ENCODE results near the gene SH3TC1. TPM values are rescaled to one million over a fixed set of nuclear protein-coding genes. Genes with fewer than 3 reads are reported as not detected.

Gene SH3TC1
- total RNA-seq, 1 donor from 2014 or later: 32.1 TPM

GRCh38 chr4:8242782-8243560 lies 43.9 kb downstream of the SH3TC1 start:
- TF ChIP-seq CTCF (IDR thresholded peaks at IDR 0.05; ENCODE audit: insufficient read depth, low read length, severe bottlenecking): no peak
- FAIRE-seq: no peak
- Histone ChIP-seq H3K27me3 (ENCODE audit: control insufficient read depth, insufficient read depth, low read length) (no peaks in the 10 kb centered on the region), H3K4me3 (ENCODE audit: low read depth, low read length) (no peak overlapping the region), H3K36me3 (ENCODE audit: control insufficient read depth, insufficient read depth, low read length) (peaks cover 14% of the 10 kb centered on the region)
- no peak for DNase-seq (ENCODE audit: low read depth)

GRCh38 chr4:8244001-8244757 lies 45.1 kb downstream of the SH3TC1 start:
- H3K27me3 ChIP-seq (ENCODE audit: control insufficient read depth, insufficient read depth, low read length): no peaks in the 10 kb centered on the region
- H3K36me3 ChIP-seq (ENCODE audit: control insufficient read depth, insufficient read depth, low read length): peaks cover 6% of the 10 kb centered on the region
- FAIRE-seq (no peak), DNase-seq (ENCODE audit: low read depth) (no peak)
- no peak overlapping the region for H3K4me3 ChIP-seq (ENCODE audit: low read depth, low read length)
- no peak for TF ChIP-seq CTCF (IDR thresholded peaks at IDR 0.05; ENCODE audit: insufficient read depth, low read length, severe bottlenecking)

- no peak for TF ChIP-seq CTCF (IDR thresholded peaks at IDR 0.05; ENCODE audit: insufficient read depth, low read length, severe bottlenecking)
- no peak overlapping the region for H3K4me3 ChIP-seq (ENCODE audit: low read depth, low read length)
- H3K27me3 ChIP-seq (ENCODE audit: control insufficient read depth, insufficient read depth, low read length): no peaks in the 10 kb centered on the region
- no peak for DNase-seq (ENCODE audit: low read depth)
- FAIRE-seq: no peak
- peaks cover 4% of the 10 kb centered on the region for H3K36me3 ChIP-seq (ENCODE audit: control insufficient read depth, insufficient read depth, low read length)
Observed at GRCh38 chr4:8244931-8245460, 45.9 kb downstream of the SH3TC1 start.

- Histone ChIP-seq H3K27me3 (ENCODE audit: control insufficient read depth, insufficient read depth, low read length) (no peaks in the 10 kb centered on the region), H3K4me3 (ENCODE audit: low read depth, low read length) (no peak overlapping the region), H3K36me3 (ENCODE audit: control insufficient read depth, insufficient read depth, low read length) (peaks cover 4% of the 10 kb centered on the region)
- TF ChIP-seq CTCF (IDR thresholded peaks at IDR 0.05; ENCODE audit: insufficient read depth, low read length, severe bottlenecking): no peak
- FAIRE-seq: peak; percentile 52
- DNase-seq (ENCODE audit: low read depth): no peak
Observed at GRCh38 chr4:8245884-8246833, 47.1 kb downstream of the SH3TC1 start.

- FAIRE-seq: no peak
- no peak for DNase-seq (ENCODE audit: low read depth)
- Histone ChIP-seq H3K27me3 (ENCODE audit: control insufficient read depth, insufficient read depth, low read length) (no peaks in the 10 kb centered on the region), H3K36me3 (ENCODE audit: control insufficient read depth, insufficient read depth, low read length) (peaks cover 2% of the 10 kb centered on the region), H3K4me3 (ENCODE audit: low read depth, low read length) (no peak overlapping the region)
- TF ChIP-seq CTCF (IDR thresholded peaks at IDR 0.05; ENCODE audit: insufficient read depth, low read length, severe bottlenecking): no peak
Observed at GRCh38 chr4:8247047-8247930, 48.2 kb downstream of the SH3TC1 start.

All from bronchial epithelial cell (primary cell).